Activated B cell treated with CpG ODN at 0.5 μM for 24 hours (primary cell): ENCODE data around the gene TUT7. TPM values are rescaled to one million over a fixed set of nuclear protein-coding genes. Genes with fewer than 3 reads are reported as not detected.

Source experiments
- ATAC-seq: fragments of 200-7000 bp; cut with Tn5 transposase; one replicate; pipeline ENCODE4 v1.10.0; 2021; ENCODE audit warnings: low read depth, mild to moderate bottlenecking, moderate library complexity
- CTCF ChIA-PET: fragments of 350-600 bp; sonication (Branson Sonifier 250); formaldehyde crosslinking; loops from one replicate; lab custom pipeline; 2021; ENCODE audit warnings: antibody characterized with exemption; lab: Charles Lee
- POLR2A ChIA-PET: fragments of 350-600 bp; sonication (Branson Sonifier 250); formaldehyde crosslinking; loops from one replicate; lab custom pipeline; 2021; ENCODE audit warnings: antibody characterized with exemption; lab: Charles Lee
- DNase-seq: peaks from one replicate; pipeline ENCODE4 v3.0.0; 2022
- H3K27ac Mint-ChIP-seq: one replicate; pipeline ENCODE4 v1.8.0; 2020; ENCODE audit warnings: mixed read lengths
- H3K27me3 Mint-ChIP-seq: one replicate; pipeline ENCODE4 v1.8.0; 2021; ENCODE audit warnings: mixed read lengths
- H3K36me3 Mint-ChIP-seq: one replicate; pipeline ENCODE4 v1.8.0; 2021; ENCODE audit warnings: low read depth, mixed read lengths
- H3K4me1 Mint-ChIP-seq: one replicate; pipeline ENCODE4 v1.8.0; 2021; ENCODE audit warnings: mixed read lengths
- H3K4me3 Mint-ChIP-seq: one replicate; pipeline ENCODE4 v1.8.0; 2020; ENCODE audit warnings: mild to moderate bottlenecking, mixed read lengths
- H3K9me3 Mint-ChIP-seq: one replicate; pipeline ENCODE4 v1.8.0; 2020; ENCODE audit warnings: mixed read lengths
- CTCF ChIP-seq: fragments of 200-600 bp; IDR thresholded peaks from one replicate; pipeline ENCODE4 v1.8.0; 2022; ENCODE audit warnings: antibody characterized with exemption, mild to moderate bottlenecking
- intact Hi-C: fragments of 100-400 bp; cut with micrococcal nuclease; formaldehyde crosslinking; loops from one replicate; pipeline ENCODE4 v1.15.1; 2024
- total RNA-seq: library from RNA; stranded (reverse); gene quantifications from 2 replicates; pipeline ENCODE4 v1.2.3, GENCODE V29; 2022

TUT7 gene
- total RNA-seq, 1 donor from 2014 or later = 50.4 TPM

- Mint-ChIP-seq H3K27me3 (no peaks in the 10 kb centered on the region), H3K27ac (peak overlapping the region; percentile 93), H3K9me3 (no peaks in the 10 kb centered on the region), H3K36me3 (peaks cover 27% of the 10 kb centered on the region), H3K4me3 (peak overlapping the region; percentile 92), H3K4me1 (peaks cover 35% of the 10 kb centered on the region)
- intact Hi-C loops = loop anchor here (1.0 to 2.0 kb wide), 5 partner anchors 67 to 541 kb away; partner anchors contain the start of genes NAA35 and TUT7
- ChIA-PET CTCF (no interaction called here), POLR2A (interaction anchor here (1.0 to 2.3 kb wide), 7 partner anchors 17 to 542 kb away, joined by 3 to 13 read pairs (median 4); partner anchors contain the start of gene AGTPBP1)
- TF ChIP-seq CTCF = no peak
- DNase-seq = no peak
- ATAC-seq = peak; percentile 11
These were observed 71.2 kb downstream of the TUT7 start for GRCh38 chr9:86282979-86283535.

- H3K27ac Mint-ChIP-seq = peak within 1 kb of the TSS; percentile 93
- H3K4me1 Mint-ChIP-seq = peaks cover 35% of the 10 kb centered on the region
- POLR2A ChIA-PET = interaction anchor here (1.0 to 2.3 kb wide), 7 partner anchors 18 to 541 kb away, joined by 3 to 13 read pairs (median 4); partner anchors contain the start of gene AGTPBP1
- no peak for TF ChIP-seq CTCF
- intact Hi-C loops = loop anchor here (1.0 to 2.0 kb wide), 5 partner anchors 68 to 540 kb away; partner anchors contain the start of genes NAA35 and TUT7
- peaks cover 20% of the 10 kb centered on the region for H3K36me3 Mint-ChIP-seq
- DNase-seq = peak; percentile 99
- ATAC-seq = peak; percentile 88
- CTCF ChIA-PET = no interaction called here
- H3K9me3 Mint-ChIP-seq = no peaks in the 10 kb centered on the region
- H3K27me3 Mint-ChIP-seq = no peaks in the 10 kb centered on the region
- H3K4me3 Mint-ChIP-seq = peak within 1 kb of the TSS; percentile 92
These were observed 71.9 kb downstream of the TUT7 start, which contains the start of gene ISCA1 for GRCh38 chr9:86282077-86282978. TSS of gene ISCA1 (minus strand) at chr9:86282538. CDS start at chr9:86282458, 80 bp downstream.

GRCh38 chr9:86281593-86282076 is 72.6 kb downstream of the TUT7 start:
- no peaks in the 10 kb centered on the region for H3K9me3 Mint-ChIP-seq
- H3K27ac Mint-ChIP-seq = peak overlapping the region; percentile 93
- intact Hi-C loops = loop anchor here (1.0 to 2.0 kb wide), 5 partner anchors 69 to 539 kb away; partner anchors contain the start of genes NAA35 and TUT7
- ChIA-PET CTCF (no interaction called here), POLR2A (interaction anchor here (1.0 to 2.3 kb wide), 6 partner anchors 18 to 540 kb away, joined by 3 to 13 read pairs (median 4); partner anchors contain the start of gene AGTPBP1)
- no peak for DNase-seq
- no peak for TF ChIP-seq CTCF
- ATAC-seq = no peak
- H3K36me3 Mint-ChIP-seq = peaks cover 20% of the 10 kb centered on the region
- no peaks in the 10 kb centered on the region for H3K27me3 Mint-ChIP-seq
- peaks cover 30% of the 10 kb centered on the region for H3K4me1 Mint-ChIP-seq
- H3K4me3 Mint-ChIP-seq = peak overlapping the region; percentile 92

GRCh38 chr9:86280580-86280979 is 73.6 kb downstream of the TUT7 start:
- Mint-ChIP-seq H3K9me3 (no peaks in the 10 kb centered on the region), H3K4me1 (peaks cover 30% of the 10 kb centered on the region), H3K27ac (no peak overlapping the region), H3K27me3 (no peaks in the 10 kb centered on the region), H3K4me3 (no peak overlapping the region), H3K36me3 (peaks cover 20% of the 10 kb centered on the region)
- CTCF ChIA-PET = no interaction called here
- intact Hi-C loops = no loop called here
- ATAC-seq (no peak), DNase-seq (no peak)
- POLR2A ChIA-PET = interaction anchor here (0.7 kb wide), 1 partner anchor 63 kb away, joined by 12 read pairs; no protein-coding TSS in a partner anchor
- no peak for TF ChIP-seq CTCF
